Skeletal muscle tissue (tissue), 4 donors: ENCODE results near the gene CNBP. TPM values are rescaled to one million over a fixed set of nuclear protein-coding genes. Genes with fewer than 3 reads are reported as not detected.
A peak's percentile ranks its signal among the peaks of the same experiment; 100 is the strongest.
"Not testable (repeated sequence)": the region's sequence is repeated elsewhere in the genome, so short reads cannot be mapped to it uniquely, and the experiment has no call there.

ENCODE experiments used
- H3K27ac ChIP-seq: one replicate; pipeline ENCODE4 v1.7.0; 2013; ENCODE audit warnings: mild to moderate bottlenecking, low read depth, low read length, inconsistent platforms
- H3K27me3 ChIP-seq, 3 donors: one replicate each; pipeline ENCODE4 v1.7.0; 2013; ENCODE audit warnings: low read length in 3 of 3; ENCODE audit not compliant: control insufficient read depth in 3 of 3, insufficient read depth in 3 of 3
- H3K36me3 ChIP-seq, 3 donors: one replicate each; pipeline ENCODE4 v1.7.0; 2013; ENCODE audit warnings: low read length in 3 of 3; ENCODE audit not compliant: control insufficient read depth in 3 of 3, insufficient read depth in 3 of 3
- H3K4me1 ChIP-seq, 3 donors: one replicate each; pipeline ENCODE4 v1.7.0; 2013; ENCODE audit warnings: low read length in 3 of 3, mild to moderate bottlenecking in 3 of 3; ENCODE audit not compliant: control insufficient read depth in 3 of 3, insufficient read depth in 3 of 3
- H3K4me3 ChIP-seq, 3 donors: one replicate each; pipeline ENCODE4 v1.7.0; 2013; ENCODE audit warnings: low read length in 3 of 3
- H3K9ac ChIP-seq, 3 donors: one replicate each; pipeline ENCODE4 v1.7.0; 2013; ENCODE audit warnings: low read length in 3 of 3, mild to moderate bottlenecking in 3 of 3, moderate library complexity in 2 of 3, low read depth in 1 of 3
- H3K9me3 ChIP-seq, 3 donors: one replicate each; pipeline ENCODE4 v1.7.0; 2013; ENCODE audit warnings: low read length in 3 of 3; ENCODE audit not compliant: control insufficient read depth in 3 of 3
- total RNA-seq: library from RNA; depleted of rRNA; stranded (reverse); fragments of >200 nt; gene quantifications from one replicate; pipeline ENCODE4 v1.2.3, GENCODE V29; 2014
- donor health status: Osteomylitis.

The CNBP gene
- total RNA-seq, 1 donor from 2014 or later: 228 TPM

GRCh38 chr3:129139911-129140310, 43.8 kb downstream of the CNBP start:
- Histone ChIP-seq H3K27ac (no peak overlapping the region), H3K27me3 (no peaks in the 10 kb centered on the region), H3K4me3 (no peak overlapping the region), H3K9ac (no peak overlapping the region), H3K4me1 (no peaks in the 10 kb centered on the region), H3K9me3 (no peaks in the 10 kb centered on the region), H3K36me3 (peaks cover 13 to 29% (median 25%) of the 10 kb centered on the region in 3 donors)

GRCh38 chr3:129136275-129136674, 47.4 kb downstream of the CNBP start:
- H3K27me3 ChIP-seq, H3K9ac ChIP-seq, H3K27ac ChIP-seq, H3K9me3 ChIP-seq, H3K4me3 ChIP-seq, H3K4me1 ChIP-seq: not testable (repeated sequence)
- H3K36me3 ChIP-seq: peaks cover 29 to 51% (median 50%) of the 10 kb centered on the region in 3 donors

- no peaks in the 10 kb centered on the region for H3K27me3 ChIP-seq
- no peak overlapping the region for H3K4me3 ChIP-seq
- H3K4me1 ChIP-seq: no peaks in the 10 kb centered on the region
- no peak overlapping the region for H3K9ac ChIP-seq
- H3K9me3 ChIP-seq: no peaks in the 10 kb centered on the region
- H3K36me3 ChIP-seq: peaks cover 46 to 67% (median 66%) of the 10 kb centered on the region in 3 donors
- no peak overlapping the region for H3K27ac ChIP-seq
Measured at GRCh38 chr3:129132097-129132866, 51.4 kb downstream of the CNBP start.

- H3K27ac ChIP-seq: no peak overlapping the region
- H3K4me3 ChIP-seq: no peak overlapping the region
- no peaks in the 10 kb centered on the region for H3K27me3 ChIP-seq
- H3K9ac ChIP-seq: no peak overlapping the region
- H3K9me3 ChIP-seq: no peaks in the 10 kb centered on the region
- H3K36me3 ChIP-seq: peaks cover 49 to 69% (median 67%) of the 10 kb centered on the region in 3 donors
- H3K4me1 ChIP-seq: no peaks in the 10 kb centered on the region
Measured at GRCh38 chr3:129131465-129132088, 52.1 kb downstream of the CNBP start.

GRCh38 chr3:129130291-129130813, 53.3 kb downstream of the CNBP start:
- H3K36me3 ChIP-seq: peaks cover 49 to 69% (median 64%) of the 10 kb centered on the region in 3 donors
- H3K4me3 ChIP-seq: no peak overlapping the region

DNA sequence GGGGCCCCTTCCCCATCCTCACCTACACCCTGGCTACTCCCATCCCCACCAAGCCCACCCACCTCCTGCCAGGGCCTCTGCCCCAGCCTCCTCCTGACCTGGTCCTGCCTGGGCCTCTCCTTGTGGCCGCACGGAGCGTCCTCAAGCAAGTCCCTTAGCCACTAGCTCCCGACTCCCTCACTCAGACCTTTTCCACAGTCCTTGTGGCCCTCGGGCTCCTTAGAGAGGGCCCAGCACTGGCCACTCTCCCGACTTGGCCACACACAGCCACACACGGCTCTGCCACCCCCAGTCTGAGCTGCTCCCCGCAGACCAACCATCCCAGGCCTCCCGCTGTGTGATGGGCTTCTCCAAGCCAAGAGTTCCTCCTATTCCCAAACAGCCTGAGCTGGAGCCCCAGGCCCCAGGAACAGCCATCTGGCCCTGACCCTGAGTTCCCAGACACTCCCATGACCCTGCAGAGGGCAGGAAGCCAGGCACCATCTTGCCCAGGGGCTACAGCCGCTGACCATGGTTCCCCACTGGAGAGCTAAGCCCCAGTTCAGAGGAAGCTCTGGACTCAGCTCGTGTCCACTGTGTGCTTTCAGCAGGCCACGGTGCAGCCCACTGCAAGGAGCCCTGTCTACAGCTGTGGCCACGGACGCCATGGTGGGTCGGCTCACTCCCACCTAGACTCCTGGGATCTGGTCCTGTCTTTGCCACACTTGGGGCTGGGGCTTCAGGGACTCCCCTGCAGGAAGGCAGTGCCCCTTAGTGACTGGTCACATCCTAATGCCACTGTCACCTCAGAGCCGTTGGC, 55.1 kb downstream of the CNBP start:
- H3K36me3 ChIP-seq: peaks cover 39 to 56% (median 48%) of the 10 kb centered on the region in 3 donors
- H3K4me3 ChIP-seq: no peak overlapping the region
- no peaks in the 10 kb centered on the region for H3K9me3 ChIP-seq
- no peaks in the 10 kb centered on the region for H3K4me1 ChIP-seq
- H3K27ac ChIP-seq: no peak overlapping the region
- no peak overlapping the region for H3K9ac ChIP-seq
- H3K27me3 ChIP-seq: no peaks in the 10 kb centered on the region

More at GRCh38 chr3:129130291-129130813, 53.3 kb downstream of the CNBP start:
- Histone ChIP-seq H3K9me3 (no peaks in the 10 kb centered on the region), H3K27ac (no peak overlapping the region), H3K27me3 (no peaks in the 10 kb centered on the region), H3K9ac (no peak overlapping the region), H3K4me1 (no peaks in the 10 kb centered on the region)

DNA sequence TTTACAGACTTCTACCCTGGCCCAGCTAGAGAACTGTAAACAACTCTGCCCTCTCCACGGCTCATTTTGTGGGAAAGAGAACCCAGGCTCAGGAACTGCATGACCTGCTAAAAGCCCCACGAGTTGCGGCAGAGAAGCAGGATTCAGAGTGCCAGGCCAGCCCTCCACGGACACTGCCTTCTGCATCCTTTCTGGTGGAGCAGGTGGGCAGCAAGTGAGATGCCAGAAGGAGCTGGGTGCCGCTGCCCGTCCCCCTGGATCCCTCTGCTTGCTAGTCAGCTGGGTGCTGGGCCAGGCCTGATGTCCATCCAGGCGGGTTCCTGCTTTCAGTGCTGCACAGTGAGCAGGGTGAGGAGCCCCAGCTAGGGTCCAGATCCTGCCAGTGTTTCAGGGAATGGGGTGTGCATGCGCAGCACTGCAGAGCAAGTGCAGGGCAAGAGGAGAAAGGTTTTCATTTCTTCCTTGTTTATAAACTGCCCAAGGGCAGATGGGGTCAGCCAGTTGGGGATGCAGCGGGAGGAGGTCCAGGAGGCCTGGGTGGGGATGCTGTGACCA, 56.9 kb downstream of the CNBP start:
- Histone ChIP-seq H3K9me3 (no peaks in the 10 kb centered on the region), H3K27ac (no peak overlapping the region), H3K27me3 (no peaks in the 10 kb centered on the region), H3K36me3 (peaks cover 26 to 38% (median 33%) of the 10 kb centered on the region in 3 donors), H3K4me3 (no peak overlapping the region), H3K9ac (no peak overlapping the region), H3K4me1 (no peaks in the 10 kb centered on the region)

- no peak overlapping the region for H3K9ac ChIP-seq
- peaks cover 11 to 18% (median 14%) of the 10 kb centered on the region in 3 donors for H3K4me1 ChIP-seq
- no peak overlapping the region for H3K27ac ChIP-seq
- H3K4me3 ChIP-seq: no peak overlapping the region
- peaks cover 3 to 12% (median 5%) of the 10 kb centered on the region in 3 donors for H3K36me3 ChIP-seq
- no peaks in the 10 kb centered on the region for H3K9me3 ChIP-seq
- no peaks in the 10 kb centered on the region for H3K27me3 ChIP-seq
Measured at GRCh38 chr3:129123314-129124060, 60.2 kb downstream of the CNBP start.

DNA sequence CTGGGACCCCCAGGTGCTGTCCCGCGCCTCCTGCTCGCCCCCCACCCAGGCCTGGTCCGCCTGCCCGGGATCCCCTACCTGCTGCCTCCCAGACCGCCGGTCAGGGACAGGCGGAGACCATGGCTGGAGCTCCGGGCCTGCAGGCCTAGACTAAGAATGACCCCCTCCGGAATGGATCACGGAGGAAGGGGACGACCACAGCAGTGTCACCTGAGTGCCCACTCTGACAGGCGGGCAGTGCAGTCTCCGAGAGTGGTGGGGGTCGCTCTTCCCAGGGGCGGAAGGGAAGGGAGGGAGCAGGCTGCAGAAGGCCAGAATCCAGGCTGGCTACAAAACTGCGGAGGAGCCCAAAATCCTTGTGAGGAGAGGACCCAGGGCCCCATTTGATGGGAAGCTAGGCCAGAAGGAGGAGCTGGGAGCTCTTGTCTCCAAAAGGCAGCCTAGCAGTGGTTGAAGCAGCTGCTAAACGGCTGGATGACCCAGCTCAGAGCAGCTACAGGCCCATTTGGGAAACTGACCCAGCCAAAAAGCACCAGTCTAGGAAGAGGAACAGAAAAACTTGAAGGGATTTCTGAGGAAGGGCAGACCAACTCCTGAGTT, 61.2 kb downstream of the CNBP start:
- Histone ChIP-seq H3K27me3 (no peaks in the 10 kb centered on the region), H3K9ac (peak overlapping the region in 2 of 3 donors; percentile 54 to 74), H3K9me3 (no peaks in the 10 kb centered on the region), H3K4me3 (peak overlapping the region in 1 of 3 donors; percentile 74), H3K27ac (peak overlapping the region; percentile 78), H3K4me1 (peaks cover 11 to 18% (median 14%) of the 10 kb centered on the region in 3 donors), H3K36me3 (peaks cover 0 to 6% (median 3%) of the 10 kb centered on the region in 3 donors)
